GM12878 (cell line): ENCODE measurements around the gene PIGB. TPM values are rescaled to one million over a fixed set of nuclear protein-coding genes. Genes with fewer than 3 reads are reported as not detected.

Source experiments
- ATAC-seq: fragments of 200-7000 bp; cut with Tn5 transposase; 3 replicates; pipeline ENCODE4 v1.9.1; 2020; ENCODE audit warnings: mild to moderate bottlenecking, moderate library complexity
- BruUV-seq: library from RNA; stranded (reverse); fragments of 400-500 nt; replicated peaks from 2 replicates; lab custom pipeline; 2021; lab: Mats Ljungman, UMichigan
- CTCF ChIA-PET: fragments of 300-600 bp; sonication (Branson Sonifier 250); formaldehyde crosslinking; extraction: SDS; loops from one replicate; lab custom pipeline; 2021; ENCODE audit warnings: inconsistent platforms; lab: Yijun Ruan, JAX
- POLR2A ChIA-PET: fragments of 350-600 bp; formaldehyde crosslinking; extraction: SDS; loops from one replicate; lab custom pipeline; 2021; ENCODE audit warnings: inconsistent platforms; lab: Charles Lee
- RAD21 ChIA-PET: fragments of 300-600 bp; sonication (Branson Sonifier 250); formaldehyde crosslinking; loops from one replicate; lab custom pipeline; 2023; ENCODE audit warnings: antibody characterized with exemption; ENCODE audit not compliant: unreplicated experiment; lab: Charles Lee
- SMC1A ChIA-PET: fragments of 300-600 bp; sonication (Branson Sonifier 250); formaldehyde crosslinking; loops from one replicate; lab custom pipeline; 2023; ENCODE audit not compliant: unreplicated experiment, uncharacterized antibody; lab: Charles Lee
- DNase-seq: peaks from one replicate; pipeline ENCODE4 v3.0.0-alpha.2; 2011; ENCODE audit warnings: low read depth, low spot score
- FAIRE-seq: peaks from 3 replicates; lab custom pipeline; 2011; peaks lifted over from hg19 to GRCh38; lab: Jason Lieb, UNC
- H2AFZ ChIP-seq: 2 replicates; pipeline ENCODE4 v1.6.0; 2011; ENCODE audit warnings: low read depth, low read length, control low read depth; ENCODE audit not compliant: control insufficient read depth
- H3K27ac ChIP-seq: 2 replicates; pipeline ENCODE4 v1.5.1; 2011; ENCODE audit warnings: control low read depth; ENCODE audit not compliant: control insufficient read depth, insufficient read depth
- H3K27me3 ChIP-seq, 2 experiments: replicated peaks in 1 of 2; 2 replicates each; pipeline versions ENCODE4 v1.6.0 to v1.6.1; 2011; ENCODE audit warnings: low read length in 1 of 2; ENCODE audit not compliant: control insufficient read depth in 2 of 2, insufficient read depth in 2 of 2
- H3K36me3 ChIP-seq, 2 experiments: 2 replicates each; pipeline ENCODE4 v1.5.1; 2011; ENCODE audit warnings: low read length in 1 of 2; ENCODE audit not compliant: control insufficient read depth in 2 of 2, insufficient read depth in 2 of 2
- H3K4me1 ChIP-seq: 2 replicates; pipeline ENCODE4 v1.6.1; 2011; ENCODE audit warnings: mild to moderate bottlenecking, low read length, moderate library complexity, mixed read lengths; ENCODE audit not compliant: control insufficient read depth, insufficient read depth
- H3K4me2 ChIP-seq: 2 replicates; pipeline ENCODE4 v1.6.0; 2011; ENCODE audit warnings: control low read depth; ENCODE audit not compliant: control insufficient read depth, insufficient read depth
- H3K4me3 ChIP-seq: fragments of 200-600 bp; sonication (generic); 2 replicates; pipeline ENCODE4 v1.5.1; 2016
- H3K79me2 ChIP-seq: 2 replicates; pipeline ENCODE4 v1.6.0; 2011; ENCODE audit warnings: low read length; ENCODE audit not compliant: control insufficient read depth, insufficient read depth
- H3K9ac ChIP-seq: 2 replicates; pipeline ENCODE4 v1.8.0; 2011; ENCODE audit warnings: low read length, control low read depth, mixed read lengths; ENCODE audit not compliant: control insufficient read depth, insufficient read depth
- H3K9me3 ChIP-seq: replicated peaks from 3 replicates; pipeline ENCODE4 v1.5.1; 2011; ENCODE audit warnings: mild to moderate bottlenecking, low read length; ENCODE audit not compliant: control insufficient read depth, insufficient read depth
- H4K20me1 ChIP-seq: 2 replicates; pipeline ENCODE4 v1.6.0; 2011; ENCODE audit not compliant: control insufficient read depth, insufficient read depth
- ATF3 ChIP-seq: IDR thresholded peaks from 2 replicates; pipeline ENCODE4 v1.6.1; 2011; ENCODE audit warnings: low read depth, mild to moderate bottlenecking, low read length, moderate library complexity, borderline replicate concordance; ENCODE audit errors: extremely low read depth
- DPF2 ChIP-seq: fragments of 450-650 bp; IDR thresholded peaks from 2 replicates; pipeline ENCODE4 v1.6.1; 2017; ENCODE audit warnings: mild to moderate bottlenecking
- ESRRA ChIP-seq: IDR thresholded peaks from 2 replicates; pipeline ENCODE4 v1.6.1; 2012; ENCODE audit warnings: mild to moderate bottlenecking, low read length, improper control_type of control experiment
- IRF5 ChIP-seq: fragments of 450-650 bp; IDR thresholded peaks from 2 replicates; pipeline ENCODE4 v1.6.1; 2017; ENCODE audit warnings: borderline replicate concordance
- JUNB ChIP-seq: IDR thresholded peaks from 2 replicates; pipeline ENCODE4 v1.6.1; 2016; ENCODE audit warnings: antibody characterized with exemption, mild to moderate bottlenecking
- JUND ChIP-seq: IDR thresholded peaks from 2 replicates; pipeline ENCODE4 v1.6.1; 2012; ENCODE audit warnings: low read depth, mild to moderate bottlenecking, low read length, improper control_type of control experiment, moderate library complexity
- KDM1A ChIP-seq: fragments of 200-600 bp; sonication (generic); IDR thresholded peaks from 2 replicates; pipeline ENCODE4 v1.6.1; 2016; ENCODE audit warnings: borderline replicate concordance
- MYB ChIP-seq: fragments of 150-350 bp; IDR thresholded peaks from 2 replicates; pipeline ENCODE4 v1.6.1; 2014; ENCODE audit warnings: mild to moderate bottlenecking, low read depth, low read length, borderline replicate concordance
- MYC ChIP-seq: IDR thresholded peaks from 2 replicates; pipeline ENCODE4 v1.6.1; 2011; ENCODE audit warnings: mild to moderate bottlenecking, low read length, moderate library complexity, inconsistent platforms; ENCODE audit not compliant: insufficient read depth, insufficient replicate concordance, insufficient read length, severe bottlenecking
- PML ChIP-seq: IDR thresholded peaks from 2 replicates; pipeline ENCODE4 v1.6.1; 2012; ENCODE audit warnings: low read length, inconsistent platforms
- POLR2AphosphoS2 ChIP-seq: IDR thresholded peaks from 2 replicates; pipeline ENCODE4 v1.6.1; 2011; ENCODE audit warnings: low read depth, mild to moderate bottlenecking, low read length, improper control_type of control experiment, moderate library complexity
- SMC3 ChIP-seq: IDR thresholded peaks from 2 replicates; pipeline ENCODE4 v1.6.1; 2011; ENCODE audit warnings: low read length, improper control_type of control experiment, borderline replicate concordance
- SUPT20H ChIP-seq: IDR thresholded peaks from 2 replicates; pipeline ENCODE4 v1.6.1; 2011; ENCODE audit warnings: low read depth, mild to moderate bottlenecking, low read length, moderate library complexity, borderline replicate concordance; ENCODE audit not compliant: control insufficient read depth
- SUZ12 ChIP-seq: fragments of 200-600 bp; sonication (generic); IDR thresholded peaks from one replicate; pipeline ENCODE4 v1.6.1; 2018; ENCODE audit warnings: antibody characterized with exemption, mild to moderate bottlenecking; ENCODE audit not compliant: unreplicated experiment
- USF2 ChIP-seq: IDR thresholded peaks from 2 replicates; pipeline ENCODE4 v1.6.1; 2011; ENCODE audit warnings: low read depth, low read length, improper control_type of control experiment, borderline replicate concordance
- ZBTB4 ChIP-seq: fragments of 450-650 bp; formaldehyde crosslinking; IDR thresholded peaks from 2 replicates; pipeline ENCODE4 v1.4.0; 2022; ENCODE audit warnings: mild to moderate bottlenecking, moderate library complexity
- ZNF217 ChIP-seq: fragments of 450-650 bp; IDR thresholded peaks from 2 replicates; pipeline ENCODE4 v1.6.1; 2017; ENCODE audit warnings: antibody characterized with exemption, mild to moderate bottlenecking
- WGBS: methylation state at CpG from one replicate; pipeline ENCODE4 v1.1.6; 2016; ENCODE audit warnings: low lambda C conversion rate; ENCODE audit not compliant: insufficient replicate concordance, insufficient coverage; ENCODE audit errors: missing lambda C conversion rate; 5-methylcytosine and 5-hydroxymethylcytosine counted together
- in situ Hi-C: fragments of 300-500 bp; cut with MboI; formaldehyde crosslinking; loops from 9 replicates; pipeline ENCODE4 v1.14.3; 2018; ENCODE audit warnings: mixed read lengths
- intact Hi-C: fragments of 100-400 bp; cut with micrococcal nuclease; formaldehyde crosslinking; loops from one replicate; pipeline ENCODE4 v1.14.2; 2022; ENCODE audit not compliant: unreplicated experiment
- polyA plus RNA-seq, 11 experiments: library from polyadenylated mRNA; depleted of rRNA in 4 of 11; unstranded in 6 of 11; stranded (reverse) in 5 of 11; fragments of >200 nt; fragmentation: Nextera tagmentation in 4 of 11; fragmentation: Illumina TruSeq in 1 of 11; extraction: Ambion mirVana in 4 of 11; extraction: Trizol in 1 of 11; gene quantifications; 1 replicate in 1 of 11; 2 replicates in 10 of 11; pipeline versions ENCODE4 v1.2.1 to v1.2.3, GENCODE V29; 2011 to 2016; ENCODE audit warnings: inconsistent platforms in 2 of 11, missing spikeins in 2 of 11, low read depth in 1 of 11
- total RNA-seq, 4 experiments: library from RNA; depleted of rRNA in 3 of 4; stranded (reverse); fragments of >200 nt in 3 of 4; fragmentation: Illumina TruSeq in 1 of 4; extraction: Trizol in 1 of 4; gene quantifications; 2 replicates each; pipeline versions ENCODE4 v1.2.1 to v1.2.3, GENCODE V29; 2013 to 2021
- TF ChIP-seq, protein P1 (sequence below): IDR thresholded peaks from 2 replicates; pipeline ENCODE4 v1.6.1; 2011; ENCODE audit warnings: mild to moderate bottlenecking, low read depth, low read length, moderate library complexity; ENCODE audit not compliant: insufficient replicate concordance

Gene PIGB
- total and polyA plus RNA-seq, 10 of the 15 experiments (the other 5 are each of a cell fraction or from before 2014, with no cell fraction given), result 17.9 to 46.0 (median 25.2) TPM

DNA sequence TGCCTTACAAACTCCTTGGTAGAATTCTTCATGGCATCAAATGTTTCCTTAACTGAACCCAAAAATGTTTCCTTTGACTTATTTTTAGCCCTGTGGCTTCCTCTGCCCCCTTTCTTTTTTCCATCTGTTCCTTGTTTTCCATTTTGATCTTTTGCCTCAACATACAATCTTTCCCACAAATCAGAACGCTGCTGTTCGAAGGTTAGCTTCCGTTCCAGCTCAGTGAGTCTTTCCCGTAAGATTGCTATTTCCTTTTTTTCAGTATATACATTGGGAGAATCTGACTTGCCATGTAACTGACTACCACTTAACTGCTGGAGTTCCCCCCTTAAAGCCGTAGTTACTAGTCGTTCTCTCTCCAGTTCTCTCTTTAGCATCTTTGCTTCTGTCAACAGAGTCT lies 41.2 kb downstream of the PIGB start:
- Histone ChIP-seq H3K9ac (no peak overlapping the region), H3K9me3 (no peaks in the 10 kb centered on the region), H3K27ac (no peak overlapping the region), H3K79me2 (no peaks in the 10 kb centered on the region), H3K4me3 (no peak overlapping the region), H3K4me2 (no peak overlapping the region), H4K20me1 (no peaks in the 10 kb centered on the region), H3K27me3 (no peaks in the 10 kb centered on the region), H3K4me1 (no peaks in the 10 kb centered on the region), H3K36me3 (no peaks in the 10 kb centered on the region; a peak in 1 of 4 replicates), H2AFZ (no peak overlapping the region)
- intact Hi-C loops (no loop called here), in situ Hi-C loops (no loop called here)
- ChIA-PET RAD21 (interaction anchor here (0.6 to 1.4 kb wide), 3 partner anchors 19 to 79 kb away, joined by 3 read pairs; no protein-coding TSS in a partner anchor), CTCF (interaction anchor here (1.7 kb wide), 1 partner anchor 79 kb away, joined by 8 read pairs; no protein-coding TSS in a partner anchor), POLR2A (no interaction called here), SMC1A (interaction anchor here (1.1 to 2.2 kb wide), 3 partner anchors 13 to 37 kb away, joined by 3 to 11 read pairs (median 6); no protein-coding TSS in a partner anchor)
- FAIRE-seq (no peak), DNase-seq (no peak), ATAC-seq (no peak)
- WGBS, result 75% methylated on average over 6 of the region's 6 CpGs
- BruUV-seq, result no TSS peak
- TF ChIP-seq PML (no peak), JUND (no peak), DPF2 (no peak), SUPT20H (no peak), ESRRA (no peak), SMC3 (no peak), JUNB (no peak), ZNF217 (no peak), POLR2AphosphoS2 (no peak), MYC (no peak), MYB (no peak), USF2 (no peak), IRF5 (no peak), SUZ12 (no peak), ATF3 (no peak), KDM1A (no peak), ZBTB4 (CRISPR knock-in tag) (no peak)
- TF ChIP-seq, protein P1, sequence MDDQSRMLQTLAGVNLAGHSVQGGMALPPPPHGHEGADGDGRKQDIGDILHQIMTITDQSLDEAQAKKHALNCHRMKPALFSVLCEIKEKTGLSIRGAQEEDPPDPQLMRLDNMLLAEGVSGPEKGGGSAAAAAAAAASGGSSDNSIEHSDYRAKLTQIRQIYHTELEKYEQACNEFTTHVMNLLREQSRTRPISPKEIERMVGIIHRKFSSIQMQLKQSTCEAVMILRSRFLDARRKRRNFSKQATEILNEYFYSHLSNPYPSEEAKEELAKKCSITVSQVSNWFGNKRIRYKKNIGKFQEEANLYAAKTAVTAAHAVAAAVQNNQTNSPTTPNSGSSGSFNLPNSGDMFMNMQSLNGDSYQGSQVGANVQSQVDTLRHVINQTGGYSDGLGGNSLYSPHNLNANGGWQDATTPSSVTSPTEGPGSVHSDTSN, result no peak
